ENCODE results near the gene CCNB1IP1.
"Not testable (repeated sequence)": the region's sequence is repeated elsewhere in the genome, so short reads cannot be mapped to it uniquely, and the experiment has no call there.

The CCNB1IP1 gene

DNA sequence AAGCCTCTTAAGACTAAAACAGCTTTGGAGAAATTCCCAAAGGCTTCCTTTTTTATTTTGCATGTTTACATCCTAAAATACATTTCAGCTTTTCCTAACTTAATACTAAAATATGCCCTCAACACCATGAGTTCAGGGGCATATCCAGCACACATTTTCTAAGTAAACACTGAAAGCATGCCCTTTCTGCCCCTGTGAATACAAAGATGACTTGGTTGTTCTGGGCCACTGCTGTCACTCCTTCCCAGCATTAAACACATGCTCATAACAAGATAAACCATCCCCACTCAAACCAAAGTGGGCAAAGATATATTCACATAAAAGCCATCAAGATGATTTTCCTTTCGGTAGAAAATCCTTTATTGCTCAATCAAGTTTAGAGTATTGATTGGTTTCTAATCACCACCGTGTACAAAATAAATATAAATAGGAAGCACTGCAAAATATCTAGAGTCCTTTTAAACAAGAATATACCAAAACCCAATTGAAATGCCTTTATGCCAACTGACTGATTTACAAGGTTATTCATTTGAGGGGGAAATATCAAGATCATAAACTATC, 1.9 kb downstream of the CCNB1IP1 start:
- no peak for FAIRE-seq

DNA sequence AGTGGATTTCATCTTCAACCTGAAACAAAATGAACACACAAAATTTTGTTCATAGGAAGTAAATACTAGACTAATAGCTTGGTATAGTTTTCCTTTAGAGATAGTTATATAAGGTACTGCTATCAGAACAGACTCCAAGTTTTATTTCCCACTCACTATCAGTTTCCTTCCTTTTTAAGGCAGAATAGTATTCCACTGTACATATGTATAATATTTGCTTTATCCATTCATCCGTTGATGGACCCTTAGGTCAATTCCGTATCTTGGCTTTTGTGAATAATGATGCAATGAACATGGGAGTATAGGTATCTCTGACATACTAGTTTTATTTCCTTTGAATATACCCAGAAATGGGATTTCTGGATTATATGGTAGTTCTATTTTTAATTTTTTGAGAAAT, 3.7 kb downstream of the CCNB1IP1 start:
- FAIRE-seq: no peak

DNA sequence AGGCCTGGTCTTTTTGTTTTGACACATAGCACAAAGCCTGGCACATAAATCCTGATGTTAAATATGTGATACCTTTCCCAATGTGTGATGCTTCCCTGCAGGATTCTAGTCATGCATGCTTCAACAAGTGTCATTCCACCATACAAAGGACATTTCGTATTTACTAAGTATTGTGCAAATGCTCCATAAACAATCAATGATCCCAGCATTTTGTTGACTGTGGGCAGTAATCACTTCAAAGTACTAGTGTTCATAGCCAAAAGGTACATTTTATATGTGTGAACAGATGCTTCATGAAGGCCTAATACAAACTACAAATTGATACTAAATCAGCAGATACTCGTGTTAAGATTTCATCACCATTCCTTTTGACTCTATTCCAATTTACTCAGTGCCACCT, 4.4 kb downstream of the CCNB1IP1 start:
- FAIRE-seq: no peak

DNA sequence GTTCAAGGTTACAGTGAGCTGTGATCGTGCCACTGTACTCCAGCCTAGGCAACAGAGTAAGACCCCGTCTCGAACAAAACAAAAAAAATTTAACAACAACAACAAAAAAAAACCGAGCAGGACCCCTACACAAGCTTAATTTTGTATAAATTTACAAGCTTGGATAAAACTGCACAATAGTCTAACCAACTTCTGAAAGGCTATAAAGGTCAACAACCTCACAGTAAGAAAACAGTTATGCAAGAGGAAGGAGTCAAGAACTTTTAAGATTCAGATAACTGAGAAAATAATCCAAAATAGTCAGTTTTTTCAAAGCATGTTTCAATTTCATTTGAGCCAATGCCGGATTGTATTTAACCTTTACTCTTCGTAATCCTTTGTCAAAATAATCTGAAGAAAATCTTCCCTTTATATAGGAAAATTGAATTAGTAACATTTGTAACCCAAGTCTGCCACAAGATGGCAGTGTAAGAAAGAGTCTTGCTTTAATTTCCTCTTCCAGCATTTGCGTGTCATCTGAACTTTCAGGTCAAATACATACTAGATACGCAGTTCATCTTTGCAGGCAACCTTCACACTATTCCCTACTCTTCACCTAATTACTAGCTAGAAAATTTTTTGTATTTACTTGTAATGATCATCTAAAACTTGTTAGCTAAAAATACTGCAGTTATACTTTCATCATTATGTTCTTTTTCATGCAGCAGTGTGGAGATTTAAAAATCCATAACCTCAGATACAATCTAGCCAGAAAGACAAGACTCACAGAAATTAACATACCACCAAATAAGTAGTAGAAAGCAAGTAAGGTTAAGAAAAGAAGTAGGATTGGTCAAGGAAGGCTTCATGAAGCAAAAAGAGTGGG, 5.8 kb downstream of the CCNB1IP1 start:
- FAIRE-seq: peak; percentile 97

DNA sequence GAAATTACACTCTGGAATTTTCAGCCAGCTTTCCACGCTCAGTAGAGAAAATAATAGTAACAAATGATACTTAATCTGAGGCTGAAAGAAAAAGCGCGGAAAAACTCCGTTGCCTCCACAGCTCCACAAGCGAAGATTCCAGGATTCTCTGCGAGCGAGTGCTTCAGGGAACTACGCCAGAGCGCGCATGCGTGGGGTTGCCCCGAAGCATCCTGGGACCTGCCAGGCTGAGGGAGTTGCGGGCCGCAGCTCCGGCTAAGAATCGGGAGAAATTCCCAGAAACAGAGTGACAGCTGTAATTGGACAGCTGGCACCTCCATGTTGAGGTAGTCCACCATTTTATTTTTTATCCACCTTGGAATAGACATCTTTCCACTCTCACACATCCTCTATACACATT, 15.4 kb downstream of the CCNB1IP1 start:
- no peak for FAIRE-seq

DNA sequence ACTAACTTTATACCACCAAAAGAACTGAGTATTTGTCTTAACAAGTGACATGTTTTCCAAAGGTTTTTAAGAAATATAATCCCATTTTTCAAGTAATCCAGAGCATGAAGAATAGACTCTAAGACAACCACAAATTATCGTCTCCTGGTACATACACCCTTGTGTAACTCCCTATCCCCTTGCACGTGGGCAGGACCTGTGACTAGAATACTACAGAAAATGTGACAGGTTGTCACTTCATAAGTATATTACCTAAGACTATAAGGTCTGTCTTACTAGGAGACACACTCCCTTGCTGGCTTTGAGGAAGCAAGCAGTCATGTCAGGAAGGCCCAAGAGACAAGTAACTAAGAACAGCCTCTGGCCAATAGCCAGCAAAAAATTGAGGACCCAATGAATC, 19.1 kb downstream of the CCNB1IP1 start:
- no peak for FAIRE-seq

DNA sequence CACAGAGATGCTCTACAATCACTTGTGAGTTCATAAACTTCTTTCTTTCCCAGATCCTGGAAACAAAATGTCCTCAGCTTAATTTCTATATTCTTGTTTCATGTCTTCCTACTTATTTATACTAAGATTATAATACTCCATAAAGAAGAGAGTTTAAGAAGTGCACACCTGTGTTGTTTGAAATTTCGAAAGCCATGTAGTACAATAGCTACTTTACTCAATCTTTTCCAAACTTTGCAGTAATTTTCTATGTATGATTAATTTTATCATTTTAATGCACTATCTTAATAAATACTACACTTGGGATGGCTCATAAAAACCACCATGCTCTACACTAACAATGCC, 27.0 kb downstream of the CCNB1IP1 start:
- no peak for FAIRE-seq

DNA sequence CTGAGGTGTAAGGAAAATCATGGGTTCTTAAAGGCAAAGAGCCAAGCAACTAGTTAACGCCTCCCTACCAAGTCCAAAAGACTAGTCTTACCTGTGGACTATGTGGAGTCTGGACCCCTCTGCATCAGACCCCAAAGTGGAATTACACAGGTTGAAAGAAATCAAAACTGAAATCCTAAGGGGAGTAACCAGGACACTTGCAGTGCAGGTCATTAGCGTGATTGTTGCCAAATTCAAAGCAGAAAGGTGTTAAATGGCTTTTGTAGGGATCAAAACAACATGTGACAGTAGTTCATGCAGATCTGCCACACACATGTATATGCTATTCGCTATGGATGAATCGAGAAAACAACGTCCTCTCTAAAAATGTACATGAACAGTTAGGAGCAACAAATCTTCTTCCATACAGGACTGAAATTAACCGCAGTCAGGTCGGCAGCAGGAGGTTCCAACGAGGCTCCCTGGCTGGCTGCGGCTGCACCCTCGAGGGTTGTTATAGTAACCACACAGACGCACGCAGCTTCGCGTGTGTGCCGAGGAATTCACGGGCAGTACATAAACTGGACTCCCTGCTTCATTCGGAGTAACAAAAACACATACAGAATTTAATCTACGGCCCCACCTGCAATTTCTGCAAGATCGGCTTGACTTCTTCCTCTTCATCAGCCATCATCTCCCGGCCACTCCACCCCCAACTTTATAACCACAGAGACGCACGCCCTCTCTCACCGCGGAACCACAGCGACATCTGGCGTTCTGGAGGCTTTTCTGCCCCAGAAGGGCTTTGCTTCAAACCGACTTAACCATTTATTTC, 27.6 kb downstream of the CCNB1IP1 start, which contains the start of gene TTC5:
Gene TTC5 (minus strand): TSS at position 687 of the 814 bp plus-strand sequence. CDS start 14 bp downstream, at position 673.
- FAIRE-seq: peak; percentile 94

DNA sequence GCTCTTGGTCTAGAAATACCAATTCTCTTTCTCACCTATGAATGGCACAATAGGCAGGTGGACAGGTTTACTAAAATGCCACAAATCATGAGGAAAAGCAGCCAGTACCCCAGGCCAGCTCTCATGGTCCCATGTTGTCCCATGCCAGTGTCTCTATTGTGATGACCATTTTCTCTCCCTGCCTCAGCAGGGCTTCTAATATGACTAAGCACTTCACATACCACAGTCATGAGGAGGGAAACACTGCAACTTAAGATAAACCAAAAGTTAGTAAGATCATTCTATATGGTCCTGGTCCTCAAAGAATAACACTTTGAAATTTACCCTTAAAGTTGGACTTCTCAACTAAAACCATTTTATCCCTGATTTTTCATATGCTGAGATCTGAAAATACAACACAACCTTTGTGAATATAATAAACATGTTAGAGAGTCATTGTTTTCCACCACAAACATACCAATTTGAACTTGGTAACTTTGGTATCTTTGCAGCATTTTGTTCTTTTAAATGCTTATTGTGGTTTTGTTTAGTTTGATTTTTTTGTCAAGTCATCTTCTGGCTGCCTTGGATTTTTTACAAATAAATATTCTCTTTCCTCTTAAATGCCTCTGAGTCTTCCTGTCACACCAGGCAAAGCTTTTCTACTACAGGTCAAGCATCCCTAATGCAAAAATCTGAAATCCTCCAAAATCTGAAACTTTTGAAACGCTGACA, 30.9 kb downstream of the CCNB1IP1 start:
- no peak for FAIRE-seq

DNA sequence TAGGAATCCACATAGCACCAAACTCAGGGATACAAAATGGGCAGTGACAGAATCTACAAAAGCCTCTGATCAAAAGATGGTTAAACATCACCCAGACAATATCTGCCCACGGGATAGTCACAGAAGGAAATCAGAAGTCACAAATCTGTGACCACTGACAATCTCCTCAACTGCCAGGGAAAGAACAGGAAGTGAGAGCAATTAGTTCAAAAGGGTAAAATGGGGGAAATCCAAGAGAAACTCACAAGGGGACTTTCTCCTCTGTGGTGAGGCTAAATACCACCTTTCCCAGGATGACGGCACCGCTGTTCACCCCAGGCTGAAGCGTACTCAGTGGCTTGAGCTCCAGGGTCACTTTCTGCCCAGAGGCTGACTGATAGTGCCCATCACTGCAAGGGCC, 38.0 kb downstream of the CCNB1IP1 start:
- FAIRE-seq: no peak

DNA sequence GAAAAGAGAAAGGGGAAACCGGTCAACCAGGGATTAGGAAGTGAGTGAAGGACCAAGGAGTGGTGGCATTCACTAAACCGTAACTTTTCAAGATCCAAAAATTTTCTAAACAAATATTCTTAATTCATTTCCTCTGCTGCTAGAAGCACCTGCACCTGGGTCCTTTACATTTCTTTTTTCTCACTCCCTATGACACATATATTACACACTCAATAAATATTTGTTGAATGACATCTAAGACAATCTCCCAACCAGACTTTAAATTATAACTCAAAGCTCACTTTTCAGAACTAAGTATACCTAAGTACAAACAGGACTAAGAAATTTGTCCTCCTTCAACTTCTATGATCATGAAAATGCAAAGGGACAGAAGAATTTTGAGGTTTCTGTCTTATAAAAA, 38.4 kb downstream of the CCNB1IP1 start:
- FAIRE-seq: no peak

DNA sequence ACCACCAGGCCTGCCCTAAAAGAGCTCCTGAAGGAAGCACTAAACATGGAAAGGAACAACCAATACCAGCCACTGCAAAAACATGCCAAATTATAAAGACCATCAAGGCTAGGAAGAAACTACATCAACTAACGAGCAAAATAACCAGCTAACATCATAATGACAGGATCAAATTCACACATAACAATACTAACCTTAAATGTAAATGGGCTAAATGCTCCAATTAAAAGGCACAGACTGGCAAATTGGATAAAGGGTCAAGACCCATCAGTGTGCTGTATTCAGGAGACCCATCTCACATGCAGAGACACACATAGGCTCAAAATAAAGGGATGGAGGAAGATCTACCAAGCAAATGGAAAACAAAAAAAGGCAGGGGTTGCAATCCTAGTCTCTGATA, 51.1 kb downstream of the CCNB1IP1 start:
- not testable (repeated sequence) for FAIRE-seq

DNA sequence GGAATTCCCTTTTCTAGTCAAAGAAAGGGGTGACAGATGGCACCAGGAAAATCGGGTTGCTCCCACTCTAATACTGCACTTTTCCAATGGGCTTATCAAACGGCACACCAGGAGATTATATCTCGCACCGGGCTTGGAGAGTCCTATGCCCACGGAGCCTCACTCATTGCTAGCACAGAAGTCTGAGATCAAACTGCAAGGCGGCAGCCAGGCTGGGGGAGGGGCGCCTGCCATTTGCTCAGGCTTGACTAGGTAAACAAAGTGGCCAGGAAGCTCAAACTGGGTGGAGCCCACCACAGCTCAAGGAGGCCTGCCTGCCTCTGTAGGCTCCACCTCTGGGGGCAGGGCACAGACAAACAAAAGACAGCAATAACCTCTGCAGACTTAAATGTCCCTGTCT, 52.8 kb downstream of the CCNB1IP1 start:
- FAIRE-seq: not testable (repeated sequence)

DNA sequence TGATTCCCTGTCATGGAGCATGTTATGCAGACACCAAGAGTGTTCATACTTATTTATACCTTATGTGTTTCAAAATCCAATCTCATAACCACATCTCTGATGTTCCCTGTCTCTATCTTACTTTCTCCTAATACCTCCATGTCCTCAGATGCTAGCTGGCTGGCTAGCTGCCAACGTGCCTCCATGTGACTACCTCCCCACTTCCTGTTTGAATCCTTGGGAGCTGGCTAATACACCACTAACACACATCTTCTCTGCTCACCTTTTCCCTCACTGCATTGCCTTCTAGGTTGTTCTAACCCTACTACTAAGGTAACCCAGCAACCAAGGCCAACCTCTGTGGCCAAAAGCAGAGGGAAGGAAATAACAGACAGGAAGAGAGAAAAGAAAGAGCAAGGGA, 54.7 kb downstream of the CCNB1IP1 start:
- no peak for FAIRE-seq

DNA sequence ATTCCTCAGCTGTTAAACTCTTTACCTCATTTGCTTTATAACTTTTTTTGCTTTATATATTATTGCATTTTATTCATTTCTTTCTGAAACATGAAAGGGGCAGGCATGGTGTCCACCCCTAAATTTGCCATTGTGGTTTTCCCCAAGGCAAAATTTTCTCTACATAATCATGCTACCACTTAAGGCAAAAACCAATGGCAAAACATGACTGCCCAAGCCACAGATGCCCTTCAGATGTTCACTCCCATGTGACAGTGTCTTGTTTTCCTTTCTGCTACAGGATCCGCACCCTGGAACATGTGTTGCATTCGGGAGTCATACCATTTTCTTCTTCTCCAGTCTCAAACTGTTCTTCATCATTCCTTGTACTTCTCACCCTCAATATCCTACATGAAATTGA, 55.7 kb downstream of the CCNB1IP1 start:
- no peak for FAIRE-seq

DNA sequence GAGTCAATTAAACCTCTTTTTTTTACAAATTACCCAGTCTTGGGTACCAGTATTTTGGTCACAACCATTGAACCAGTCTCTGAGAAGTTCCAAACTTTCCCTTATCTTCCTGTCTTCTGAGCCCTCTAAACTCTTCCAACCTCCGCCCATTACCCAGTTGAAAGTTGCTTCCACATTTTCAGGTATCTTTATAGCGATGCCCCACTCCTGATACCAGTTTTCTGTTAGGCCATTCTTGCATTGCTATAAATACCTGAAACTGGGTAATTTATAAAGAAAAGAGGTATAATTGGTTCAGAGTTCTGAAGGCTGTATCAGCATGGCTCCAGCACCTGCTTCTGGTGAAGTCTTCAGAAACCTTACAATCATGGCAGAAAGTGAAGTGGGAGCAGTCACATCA, 59.0 kb downstream of the CCNB1IP1 start:
- FAIRE-seq: no peak

DNA sequence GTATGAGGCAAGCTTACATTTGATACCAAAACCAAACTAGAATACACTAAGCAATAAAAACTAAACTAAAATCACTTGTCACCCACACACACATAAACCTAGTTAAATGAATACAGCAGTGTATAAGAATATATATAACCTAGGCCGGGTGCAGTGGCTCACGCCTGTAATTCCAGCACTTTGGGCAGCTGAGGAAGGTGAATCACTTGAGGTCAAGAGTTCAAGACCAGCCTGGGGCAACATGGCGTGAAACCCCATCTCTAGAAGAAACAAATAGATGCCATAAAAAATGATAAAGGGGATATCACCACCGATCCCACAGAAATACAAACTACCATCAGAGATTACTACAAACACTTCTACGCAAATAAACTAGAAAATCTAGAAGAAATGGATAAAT, 68.7 kb downstream of the CCNB1IP1 start:
- not testable (repeated sequence) for FAIRE-seq

DNA sequence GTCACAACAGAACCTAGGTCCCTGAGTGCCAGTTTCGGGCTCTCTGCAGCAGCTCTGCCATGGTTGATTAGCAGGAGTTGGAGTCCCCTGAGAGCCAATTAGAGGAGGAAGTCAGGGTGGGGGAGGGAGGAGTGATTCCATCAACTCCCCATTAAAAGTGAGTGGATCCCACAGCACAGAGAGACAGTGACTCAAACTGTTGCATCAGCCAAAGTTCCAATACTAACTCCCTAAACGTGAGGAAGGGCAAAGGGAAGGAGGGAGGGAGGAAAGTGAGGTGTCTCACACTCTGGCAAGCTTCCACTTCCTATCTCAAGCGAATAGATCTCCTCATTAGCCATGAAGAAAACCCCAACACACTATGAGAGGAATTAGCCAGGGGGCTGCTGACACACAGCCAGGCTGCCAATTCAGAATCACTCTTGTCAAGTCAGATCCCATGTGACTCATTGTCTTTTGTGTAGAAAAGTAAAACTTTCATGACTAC, 70.4 kb downstream of the CCNB1IP1 start:
- FAIRE-seq: no peak

Measured in G401.6 (cell line).